ENCODE measurements around the gene PARD3.

PARD3 gene

DNA sequence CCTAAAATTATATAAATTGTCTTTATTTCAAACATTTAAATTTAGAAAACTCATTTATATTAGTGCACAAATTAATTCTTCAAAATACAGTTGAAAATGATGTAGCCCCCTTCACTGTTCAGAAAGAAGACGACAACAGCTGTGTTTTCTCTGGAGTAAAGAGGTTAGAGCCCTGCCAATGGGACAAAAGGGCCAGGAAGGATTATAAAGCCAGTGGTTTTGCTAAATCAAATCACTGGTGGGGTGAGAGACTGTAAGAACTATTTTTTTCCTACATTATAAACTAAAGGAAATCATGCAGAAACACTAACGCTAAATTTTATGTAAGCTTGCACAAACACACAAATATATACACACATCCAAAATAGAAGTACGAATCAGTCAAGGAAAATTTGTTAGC is 386.6 kb downstream of the PARD3 start:
- TF ChIP-seq CTCF (IDR thresholded peaks at IDR 0.05): no peak

DNA sequence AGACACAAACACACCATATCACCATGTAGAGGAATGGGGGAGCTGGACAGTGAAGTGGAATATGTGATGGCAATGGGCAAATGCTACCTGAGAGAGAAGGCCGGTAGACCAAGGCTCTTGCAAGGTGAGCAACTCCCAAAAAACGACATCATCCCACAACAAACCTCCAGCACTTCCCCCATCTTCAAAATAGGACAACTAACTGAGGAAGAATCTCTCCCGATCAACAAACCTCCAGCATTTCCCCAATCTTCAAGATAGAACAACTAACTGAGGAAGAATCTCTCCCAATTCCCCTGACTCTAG is 387.2 kb downstream of the PARD3 start:
- TF ChIP-seq CTCF (IDR thresholded peaks at IDR 0.05): no peak

DNA sequence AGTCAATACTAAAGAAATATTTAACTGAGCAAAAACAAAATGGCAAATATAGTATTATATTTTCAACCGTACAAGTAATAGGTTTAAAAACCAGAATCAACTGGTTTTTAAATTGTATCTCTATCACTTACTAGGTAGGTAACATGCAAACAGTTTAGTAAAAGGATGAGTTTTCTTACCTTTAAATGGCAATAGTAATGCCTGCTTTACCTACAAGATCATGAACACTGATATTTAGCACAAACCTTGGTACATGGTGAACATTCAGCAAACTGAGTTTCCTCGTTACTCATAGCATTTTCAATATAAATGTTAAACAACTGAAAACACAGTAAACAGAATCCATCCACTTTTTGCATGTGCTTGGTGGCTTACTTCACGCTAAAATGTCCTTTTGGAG is 389.1 kb downstream of the PARD3 start:
- no peak for TF ChIP-seq CTCF (IDR thresholded peaks at IDR 0.05)

DNA sequence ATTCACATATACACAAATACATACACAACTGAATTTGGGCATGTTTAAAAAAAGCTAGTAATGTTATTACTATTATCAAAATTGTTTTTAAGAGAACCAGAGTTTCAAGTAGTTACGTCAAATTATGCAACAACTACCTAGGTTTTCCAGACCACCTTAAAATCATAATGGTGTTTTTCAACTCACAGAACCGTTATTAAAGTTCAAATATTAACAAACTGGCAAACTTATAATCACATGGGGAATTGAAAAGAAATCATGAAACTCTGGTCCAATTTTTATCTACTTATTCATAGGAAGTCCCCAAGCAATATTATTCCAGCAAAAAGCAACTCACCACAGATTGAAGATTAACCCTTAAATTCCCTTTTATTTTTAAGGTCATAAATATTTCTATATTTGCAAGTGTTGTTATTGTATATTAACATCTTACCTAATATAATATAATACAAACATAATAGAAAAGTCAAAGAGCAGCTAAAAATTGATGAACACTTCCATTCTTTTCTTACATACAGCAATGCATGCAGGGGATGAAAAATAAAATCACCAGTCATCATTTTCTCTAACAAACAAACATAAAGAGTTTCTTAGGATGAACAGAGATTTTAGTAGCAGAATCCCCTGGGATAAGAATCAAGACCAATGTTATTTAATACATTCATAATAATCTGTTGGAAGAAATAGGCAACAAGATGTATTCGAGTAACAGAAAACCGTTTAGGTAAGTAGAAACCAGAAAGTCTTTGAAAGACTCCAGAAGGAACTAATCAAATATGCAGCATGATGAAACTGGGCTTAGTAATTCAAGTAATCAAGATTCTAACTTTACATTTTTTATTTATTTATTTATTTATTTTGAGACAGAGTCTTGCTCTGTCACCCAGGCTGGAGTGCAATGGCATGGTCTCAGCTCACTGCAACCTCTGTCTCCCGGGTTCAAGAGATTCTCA is 391.1 kb downstream of the PARD3 start:
- no peak for TF ChIP-seq CTCF (IDR thresholded peaks at IDR 0.05)

- no peak for TF ChIP-seq CTCF (IDR thresholded peaks at IDR 0.05)
Observed at GRCh38 chr10:34420795-34421194, 394.3 kb downstream of the PARD3 start.

- no peak for TF ChIP-seq CTCF (IDR thresholded peaks at IDR 0.05)
Observed at GRCh38 chr10:34420273-34420672, 394.8 kb downstream of the PARD3 start.

- no peak for TF ChIP-seq CTCF (IDR thresholded peaks at IDR 0.05)
Observed at GRCh38 chr10:34415039-34415438, 400.1 kb downstream of the PARD3 start.

Data from LNCAP (cell line).